ENCODE results near the gene ALG3. TPM values are rescaled to one million over a fixed set of nuclear protein-coding genes. Genes with fewer than 3 reads are reported as not detected.

Gene ALG3
- total RNA-seq, 1 experiment from 2014 or later = 57.3 TPM

- TF ChIP-seq CBFB (CRISPR knock-in tag; IDR thresholded peaks at IDR 0.05; ENCODE audit: low read depth) (no peak), ATF3 (CRISPR knock-in tag; conservative IDR thresholded peaks at IDR 0.05) (no peak), ZNF232 (CRISPR knock-in tag; IDR thresholded peaks at IDR 0.05) (no peak), SMAD4 (CRISPR knock-in tag; IDR thresholded peaks at IDR 0.05) (no peak), RELA (CRISPR knock-in tag; IDR thresholded peaks at IDR 0.05; ENCODE audit: borderline replicate concordance) (no peak), FOXK1 (CRISPR knock-in tag; IDR thresholded peaks at IDR 0.05) (no peak), ETV6 (CRISPR knock-in tag; IDR thresholded peaks at IDR 0.05) (no peak), GTF2I (CRISPR knock-in tag; conservative IDR thresholded peaks at IDR 0.05) (no peak), ATF2 (CRISPR knock-in tag; IDR thresholded peaks at IDR 0.05; ENCODE audit: borderline replicate concordance, low read depth) (no peak), NR2C2 (CRISPR knock-in tag; IDR thresholded peaks at IDR 0.05) (no peak), ZNF532 (CRISPR knock-in tag; IDR thresholded peaks at IDR 0.05; ENCODE audit: borderline replicate concordance) (no peak), ZBTB21 (CRISPR knock-in tag; IDR thresholded peaks at IDR 0.05; ENCODE audit: borderline replicate concordance) (no peak), TCF7 (CRISPR knock-in tag; IDR thresholded peaks at IDR 0.05; ENCODE audit: low read depth) (no peak), ZNF121 (CRISPR knock-in tag; IDR thresholded peaks at IDR 0.05) (no peak)
- TF ChIP-seq, protein P1, sequence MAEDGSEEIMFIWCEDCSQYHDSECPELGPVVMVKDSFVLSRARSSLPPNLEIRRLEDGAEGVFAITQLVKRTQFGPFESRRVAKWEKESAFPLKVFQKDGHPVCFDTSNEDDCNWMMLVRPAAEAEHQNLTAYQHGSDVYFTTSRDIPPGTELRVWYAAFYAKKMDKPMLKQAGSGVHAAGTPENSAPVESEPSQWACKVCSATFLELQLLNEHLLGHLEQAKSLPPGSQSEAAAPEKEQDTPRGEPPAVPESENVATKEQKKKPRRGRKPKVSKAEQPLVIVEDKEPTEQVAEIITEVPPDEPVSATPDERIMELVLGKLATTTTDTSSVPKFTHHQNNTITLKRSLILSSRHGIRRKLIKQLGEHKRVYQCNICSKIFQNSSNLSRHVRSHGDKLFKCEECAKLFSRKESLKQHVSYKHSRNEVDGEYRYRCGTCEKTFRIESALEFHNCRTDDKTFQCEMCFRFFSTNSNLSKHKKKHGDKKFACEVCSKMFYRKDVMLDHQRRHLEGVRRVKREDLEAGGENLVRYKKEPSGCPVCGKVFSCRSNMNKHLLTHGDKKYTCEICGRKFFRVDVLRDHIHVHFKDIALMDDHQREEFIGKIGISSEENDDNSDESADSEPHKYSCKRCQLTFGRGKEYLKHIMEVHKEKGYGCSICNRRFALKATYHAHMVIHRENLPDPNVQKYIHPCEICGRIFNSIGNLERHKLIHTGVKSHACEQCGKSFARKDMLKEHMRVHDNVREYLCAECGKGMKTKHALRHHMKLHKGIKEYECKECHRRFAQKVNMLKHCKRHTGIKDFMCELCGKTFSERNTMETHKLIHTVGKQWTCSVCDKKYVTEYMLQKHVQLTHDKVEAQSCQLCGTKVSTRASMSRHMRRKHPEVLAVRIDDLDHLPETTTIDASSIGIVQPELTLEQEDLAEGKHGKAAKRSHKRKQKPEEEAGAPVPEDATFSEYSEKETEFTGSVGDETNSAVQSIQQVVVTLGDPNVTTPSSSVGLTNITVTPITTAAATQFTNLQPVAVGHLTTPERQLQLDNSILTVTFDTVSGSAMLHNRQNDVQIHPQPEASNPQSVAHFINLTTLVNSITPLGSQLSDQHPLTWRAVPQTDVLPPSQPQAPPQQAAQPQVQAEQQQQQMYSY (CRISPR knock-in tag; IDR thresholded peaks at IDR 0.05) = no peak
- TF ChIP-seq, protein P2, sequence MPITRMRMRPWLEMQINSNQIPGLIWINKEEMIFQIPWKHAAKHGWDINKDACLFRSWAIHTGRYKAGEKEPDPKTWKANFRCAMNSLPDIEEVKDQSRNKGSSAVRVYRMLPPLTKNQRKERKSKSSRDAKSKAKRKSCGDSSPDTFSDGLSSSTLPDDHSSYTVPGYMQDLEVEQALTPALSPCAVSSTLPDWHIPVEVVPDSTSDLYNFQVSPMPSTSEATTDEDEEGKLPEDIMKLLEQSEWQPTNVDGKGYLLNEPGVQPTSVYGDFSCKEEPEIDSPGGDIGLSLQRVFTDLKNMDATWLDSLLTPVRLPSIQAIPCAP (CRISPR knock-in tag; IDR thresholded peaks at IDR 0.05) = no peak
- TF ChIP-seq, protein P3, sequence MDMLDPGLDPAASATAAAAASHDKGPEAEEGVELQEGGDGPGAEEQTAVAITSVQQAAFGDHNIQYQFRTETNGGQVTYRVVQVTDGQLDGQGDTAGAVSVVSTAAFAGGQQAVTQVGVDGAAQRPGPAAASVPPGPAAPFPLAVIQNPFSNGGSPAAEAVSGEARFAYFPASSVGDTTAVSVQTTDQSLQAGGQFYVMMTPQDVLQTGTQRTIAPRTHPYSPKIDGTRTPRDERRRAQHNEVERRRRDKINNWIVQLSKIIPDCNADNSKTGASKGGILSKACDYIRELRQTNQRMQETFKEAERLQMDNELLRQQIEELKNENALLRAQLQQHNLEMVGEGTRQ (CRISPR knock-in tag; IDR thresholded peaks at IDR 0.05) = no peak
- POLR2A ChIA-PET = interaction anchor here (0.6 kb wide), 1 partner anchor 70 kb away, joined by 3 read pairs; no protein-coding TSS in a partner anchor
- CTCF ChIA-PET = interaction anchor here (0.6 to 4.8 kb wide), 3 partner anchors 10 to 42 kb away, joined by 3 to 30 read pairs (median 4); partner anchors contain the start of genes CAMK2N2, EEF1AKMT4 and VWA5B2
- Mint-ChIP-seq H3K4me1 (no peaks in the 10 kb centered on the region), H3K27ac (no peak overlapping the region), H3K27me3 (ENCODE audit: low read depth) (no peaks in the 10 kb centered on the region), H3K4me3 (no peak overlapping the region), H3K36me3 (no peaks in the 10 kb centered on the region), H3K9me3 (no peaks in the 10 kb centered on the region)
- no peak for DNase-seq (ENCODE audit: low spot score)
- ATAC-seq = no peak
Measured at GRCh38 chr3:184218814-184219213, 29.9 kb downstream of the ALG3 start.

Measured in WTC11 (cell line).